Neuron (in vitro differentiated cells): ENCODE measurements around the gene BICD2.

ENCODE experiments used
- H2AFZ ChIP-seq: one replicate; pipeline ENCODE4 v1.6.1; 2013; ENCODE audit warnings: low read depth, mild to moderate bottlenecking, inconsistent platforms, low read length, moderate library complexity
- H3K27me3 ChIP-seq: one replicate; pipeline ENCODE4 v1.6.1; 2013; ENCODE audit warnings: low read length; ENCODE audit not compliant: insufficient read depth
- H3K36me3 ChIP-seq: one replicate; pipeline ENCODE4 v1.6.1; 2013; ENCODE audit warnings: low read length; ENCODE audit not compliant: insufficient read depth
- H3K4me1 ChIP-seq: one replicate; pipeline ENCODE4 v1.6.1; 2013; ENCODE audit warnings: low read length; ENCODE audit not compliant: insufficient read depth
- H3K4me3 ChIP-seq: 2 replicates; pipeline ENCODE4 v1.5.1; 2013; ENCODE audit warnings: mild to moderate bottlenecking, low read length, moderate library complexity
- H3K9me3 ChIP-seq: one replicate; pipeline ENCODE4 v1.6.1; 2013; ENCODE audit warnings: low read length

BICD2 gene

GRCh38 chr9:92669527-92669889 is 95.1 kb downstream of the BICD2 start:
- peak overlapping the region; percentile 85 for H3K4me3 ChIP-seq
- H3K36me3 ChIP-seq, result peaks cover 12% of the 10 kb centered on the region
- H2AFZ ChIP-seq, result peak overlapping the region; percentile 59
- no peaks in the 10 kb centered on the region for H3K9me3 ChIP-seq
- H3K4me1 ChIP-seq, result peaks cover 20% of the 10 kb centered on the region
- H3K27me3 ChIP-seq, result no peaks in the 10 kb centered on the region

- H3K9me3 ChIP-seq, result no peaks in the 10 kb centered on the region
- H3K27me3 ChIP-seq, result no peaks in the 10 kb centered on the region
- peaks cover 12% of the 10 kb centered on the region for H3K36me3 ChIP-seq
- H3K4me1 ChIP-seq, result peaks cover 20% of the 10 kb centered on the region
- H2AFZ ChIP-seq, result peak overlapping the region; percentile 59
- peak overlapping the region; percentile 85 for H3K4me3 ChIP-seq
Measured at GRCh38 chr9:92668746-92669526, 95.7 kb downstream of the BICD2 start.

GRCh38 chr9:92666912-92667532 is 97.6 kb downstream of the BICD2 start:
- no peak overlapping the region for H2AFZ ChIP-seq
- H3K27me3 ChIP-seq, result no peaks in the 10 kb centered on the region
- peaks cover 20% of the 10 kb centered on the region for H3K4me1 ChIP-seq
- no peaks in the 10 kb centered on the region for H3K9me3 ChIP-seq
- H3K4me3 ChIP-seq, result no peak overlapping the region
- H3K36me3 ChIP-seq, result peaks cover 12% of the 10 kb centered on the region

GRCh38 chr9:92666236-92666635 is 98.4 kb downstream of the BICD2 start:
- H3K9me3 ChIP-seq, result no peaks in the 10 kb centered on the region
- no peaks in the 10 kb centered on the region for H3K27me3 ChIP-seq
- H3K4me1 ChIP-seq, result peaks cover 18% of the 10 kb centered on the region
- H3K4me3 ChIP-seq, result no peak overlapping the region
- H3K36me3 ChIP-seq, result peaks cover 12% of the 10 kb centered on the region
- no peak overlapping the region for H2AFZ ChIP-seq

GRCh38 chr9:92665836-92666235 is 98.8 kb downstream of the BICD2 start:
- H3K4me1 ChIP-seq, result peaks cover 15% of the 10 kb centered on the region
- no peak overlapping the region for H3K4me3 ChIP-seq
- H2AFZ ChIP-seq, result no peak overlapping the region
- H3K36me3 ChIP-seq, result peaks cover 12% of the 10 kb centered on the region
- H3K9me3 ChIP-seq, result no peaks in the 10 kb centered on the region
- H3K27me3 ChIP-seq, result no peaks in the 10 kb centered on the region

GRCh38 chr9:92664394-92665152 is 100.1 kb downstream of the BICD2 start:
- no peaks in the 10 kb centered on the region for H3K9me3 ChIP-seq
- H3K36me3 ChIP-seq, result peaks cover 12% of the 10 kb centered on the region
- H3K27me3 ChIP-seq, result no peaks in the 10 kb centered on the region
- H3K4me3 ChIP-seq, result no peak overlapping the region
- no peak overlapping the region for H2AFZ ChIP-seq
- H3K4me1 ChIP-seq, result peaks cover 25% of the 10 kb centered on the region

GRCh38 chr9:92663951-92664350 is 100.7 kb downstream of the BICD2 start:
- no peaks in the 10 kb centered on the region for H3K27me3 ChIP-seq
- H3K4me3 ChIP-seq, result no peak overlapping the region
- no peak overlapping the region for H2AFZ ChIP-seq
- H3K36me3 ChIP-seq, result peaks cover 12% of the 10 kb centered on the region
- peaks cover 24% of the 10 kb centered on the region for H3K4me1 ChIP-seq
- no peaks in the 10 kb centered on the region for H3K9me3 ChIP-seq

GRCh38 chr9:92663126-92663525 is 101.5 kb downstream of the BICD2 start:
- H3K4me3 ChIP-seq, result no peak overlapping the region
- no peaks in the 10 kb centered on the region for H3K27me3 ChIP-seq
- H3K9me3 ChIP-seq, result no peaks in the 10 kb centered on the region
- H2AFZ ChIP-seq, result no peak overlapping the region
- H3K4me1 ChIP-seq, result peaks cover 19% of the 10 kb centered on the region
- H3K36me3 ChIP-seq, result peaks cover 15% of the 10 kb centered on the region

- Histone ChIP-seq H3K4me3 (no peak overlapping the region), H2AFZ (no peak overlapping the region), H3K4me1 (peaks cover 19% of the 10 kb centered on the region), H3K9me3 (no peaks in the 10 kb centered on the region), H3K27me3 (no peaks in the 10 kb centered on the region), H3K36me3 (peaks cover 12% of the 10 kb centered on the region)
Measured at GRCh38 chr9:92661743-92662142, 102.9 kb downstream of the BICD2 start.
